HG03469 (cell line): Measurements from ENCODE around the gene FRMPD4.

Experiments used
- ATAC-seq: cut with Tn5 transposase; IDR thresholded peaks from one replicate; pipeline ENCODE4 v1.9.1; 2021; ENCODE audit warnings: mild to moderate bottlenecking, moderate library complexity, moderate number of reproducible peaks; ENCODE audit not compliant: unreplicated experiment

The FRMPD4 gene

DNA sequence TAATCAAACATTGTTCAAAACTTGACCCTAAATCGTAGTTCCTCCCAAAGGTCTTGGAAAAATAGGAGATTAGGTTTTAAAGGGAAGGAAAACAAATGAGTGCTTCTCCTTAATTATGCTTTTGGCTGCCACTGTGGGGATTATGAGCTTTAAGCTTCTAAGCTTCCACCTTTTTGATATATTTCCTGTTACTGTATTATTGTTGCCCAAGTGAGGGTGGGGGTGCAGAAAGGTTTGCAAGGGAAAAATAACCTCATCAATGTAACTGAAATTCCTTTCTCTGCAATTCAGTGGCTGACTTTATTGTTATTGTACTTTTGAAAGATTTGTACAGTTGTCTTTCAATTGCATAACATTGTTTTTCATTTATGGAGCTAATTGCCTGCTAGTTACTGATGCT lies 285.1 kb downstream of the FRMPD4 start:
- ATAC-seq, result no peak

DNA sequence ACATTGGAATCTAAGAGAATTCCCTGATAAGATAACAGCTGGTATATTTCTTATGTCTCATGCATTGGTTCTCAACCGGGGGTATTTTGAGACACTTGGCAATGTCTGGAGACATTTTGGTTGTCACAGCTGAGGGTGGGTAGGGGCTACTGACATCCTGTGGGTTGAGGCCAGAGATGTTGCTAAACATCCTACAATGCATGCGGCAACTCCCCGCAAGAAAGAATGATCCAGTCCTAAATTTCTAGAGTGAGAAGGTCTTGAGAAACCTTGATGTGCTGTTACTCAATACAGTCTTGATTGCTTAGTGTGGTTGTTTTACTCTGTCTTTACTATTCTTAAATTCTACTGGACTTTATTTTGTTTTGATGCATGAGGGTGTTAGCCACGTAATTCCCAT lies 287.2 kb downstream of the FRMPD4 start:
- no peak for ATAC-seq

DNA sequence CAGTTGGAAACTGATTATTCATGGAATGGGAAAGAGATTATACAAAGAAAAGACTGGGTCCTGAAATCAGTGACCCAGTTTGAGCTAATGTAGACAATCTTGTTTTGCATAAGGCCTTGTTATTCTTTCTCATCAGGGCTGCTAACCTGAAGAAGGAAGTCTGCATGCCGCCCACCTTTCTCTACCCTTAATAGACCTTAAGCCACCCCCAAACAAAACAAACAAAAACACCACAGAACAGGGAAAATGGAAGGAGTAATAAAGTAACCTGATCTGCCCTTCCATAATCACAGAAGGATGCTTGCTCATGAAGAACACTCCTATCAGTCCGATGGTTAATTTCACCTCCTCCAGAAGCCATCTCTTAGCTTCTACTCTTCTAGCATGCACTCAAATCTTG lies 288.1 kb downstream of the FRMPD4 start:
- no peak for ATAC-seq

DNA sequence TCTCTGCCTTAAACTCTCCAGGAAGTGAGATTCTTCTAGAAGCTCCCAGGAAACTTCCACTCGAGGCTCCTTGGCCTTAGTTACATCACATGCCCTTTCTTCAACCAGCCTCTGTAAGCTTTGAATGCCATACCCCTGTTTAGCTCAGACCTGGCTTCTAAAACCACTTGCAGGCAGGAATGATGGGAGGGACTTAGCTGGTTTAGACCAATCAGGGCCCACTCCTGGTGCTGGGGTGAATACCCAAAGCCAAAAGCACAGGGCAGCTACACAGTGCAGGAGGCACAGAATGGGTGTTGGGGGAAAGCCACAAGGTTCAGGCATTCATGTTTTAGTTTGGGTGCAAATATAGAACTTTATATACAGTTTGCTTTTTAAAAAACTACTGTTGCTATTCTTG lies 296.2 kb downstream of the FRMPD4 start:
- ATAC-seq, result no peak

DNA sequence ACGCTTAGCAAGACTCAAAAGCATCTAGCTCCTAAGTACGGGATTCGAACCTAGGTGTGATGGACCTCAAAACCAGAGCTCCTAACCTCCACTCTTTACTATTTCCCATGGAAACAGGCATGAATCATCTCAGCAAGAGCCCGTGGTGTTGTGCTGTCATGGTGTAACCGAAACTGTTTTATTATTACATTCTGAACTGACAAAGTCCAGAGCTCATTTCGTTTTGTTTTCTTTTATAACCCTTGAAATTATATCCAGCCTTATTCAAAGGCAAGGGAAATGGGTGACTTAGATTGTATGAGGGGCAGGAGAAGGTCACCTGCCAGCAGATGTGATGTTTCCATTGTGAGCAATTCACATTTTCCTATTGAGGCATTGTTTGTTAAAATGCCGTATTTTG lies 301.1 kb downstream of the FRMPD4 start:
- ATAC-seq, result no peak

DNA sequence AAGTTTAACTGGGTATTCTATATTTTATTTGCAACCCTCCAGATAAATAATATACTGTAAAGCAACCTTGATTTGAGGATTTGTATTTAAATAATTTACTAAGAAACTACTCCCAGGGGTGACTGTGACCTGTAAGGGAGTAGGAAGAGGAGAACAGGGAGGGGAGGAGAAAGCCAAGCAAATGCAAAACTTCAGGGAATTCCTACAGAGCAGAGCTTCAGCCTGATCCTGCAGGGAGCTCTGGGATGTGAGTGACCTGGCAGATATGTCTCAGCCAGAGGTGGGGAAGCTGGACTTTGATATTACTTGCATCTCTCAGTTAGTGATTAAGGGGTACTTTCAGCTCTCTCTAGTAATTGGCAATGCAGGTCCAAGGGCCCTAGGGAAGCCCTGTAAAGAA lies 302.0 kb downstream of the FRMPD4 start:
- no peak for ATAC-seq

DNA sequence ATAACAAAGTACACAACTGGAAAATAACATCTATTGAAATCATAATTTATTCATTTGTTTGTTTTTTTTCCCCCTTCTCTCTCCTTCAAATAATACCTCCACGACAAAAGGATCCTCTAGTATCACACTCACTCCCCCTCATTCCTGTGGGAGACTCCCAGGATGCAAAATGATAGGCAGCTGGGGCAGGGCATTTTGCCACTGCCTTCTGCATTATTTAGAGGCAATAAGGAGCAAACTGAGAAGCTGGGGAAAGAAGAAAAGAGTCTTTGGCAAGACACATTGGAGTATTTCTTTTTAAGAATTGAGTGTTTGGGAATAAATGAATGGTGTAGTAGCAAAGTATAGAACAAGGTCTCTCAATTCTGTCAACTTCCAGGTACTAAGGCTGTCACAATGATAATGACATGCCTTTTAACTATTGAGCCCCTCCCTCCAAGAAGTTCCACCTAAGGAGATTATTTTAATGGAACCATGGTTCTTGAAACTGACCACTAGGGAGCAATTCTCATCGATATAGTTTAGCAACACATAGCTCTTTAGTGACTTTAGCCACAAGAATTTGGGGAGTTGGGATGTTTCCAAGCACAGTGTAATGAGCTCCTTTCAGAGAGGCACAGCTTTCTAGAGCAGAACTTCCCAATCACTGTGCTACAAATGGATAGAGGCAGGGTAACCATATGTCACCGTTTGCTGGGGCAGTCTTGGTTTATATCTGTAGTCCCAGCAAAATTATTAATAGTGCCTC lies 303.3 kb downstream of the FRMPD4 start:
- no peak for ATAC-seq

DNA sequence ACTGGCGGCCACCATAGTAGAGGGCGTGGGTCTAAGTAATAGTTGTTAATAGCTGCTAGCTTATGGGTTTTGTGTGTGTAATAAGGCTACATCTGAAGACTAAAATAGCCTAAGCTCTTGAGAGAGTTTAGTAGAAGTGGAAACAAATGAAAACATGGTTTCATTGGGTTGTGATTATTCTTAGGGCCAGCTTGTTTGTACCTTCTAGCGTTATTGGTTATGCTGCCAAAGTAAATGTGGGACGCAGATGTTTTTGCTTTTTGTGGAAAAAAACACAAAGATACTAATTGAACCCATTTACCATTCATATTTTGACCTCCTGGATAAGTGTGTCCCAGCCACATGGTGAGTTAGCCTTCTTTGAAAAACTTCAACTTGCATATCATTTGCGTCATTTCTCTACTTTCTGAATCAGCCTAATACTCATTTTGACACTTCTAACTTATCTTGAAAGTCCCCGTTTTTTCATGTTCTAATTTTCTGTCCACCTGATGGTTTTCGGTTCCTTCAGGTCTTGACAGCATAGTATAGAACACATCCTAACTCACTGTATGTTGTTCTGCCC lies 305.3 kb downstream of the FRMPD4 start:
- peak; percentile 71 for ATAC-seq

DNA sequence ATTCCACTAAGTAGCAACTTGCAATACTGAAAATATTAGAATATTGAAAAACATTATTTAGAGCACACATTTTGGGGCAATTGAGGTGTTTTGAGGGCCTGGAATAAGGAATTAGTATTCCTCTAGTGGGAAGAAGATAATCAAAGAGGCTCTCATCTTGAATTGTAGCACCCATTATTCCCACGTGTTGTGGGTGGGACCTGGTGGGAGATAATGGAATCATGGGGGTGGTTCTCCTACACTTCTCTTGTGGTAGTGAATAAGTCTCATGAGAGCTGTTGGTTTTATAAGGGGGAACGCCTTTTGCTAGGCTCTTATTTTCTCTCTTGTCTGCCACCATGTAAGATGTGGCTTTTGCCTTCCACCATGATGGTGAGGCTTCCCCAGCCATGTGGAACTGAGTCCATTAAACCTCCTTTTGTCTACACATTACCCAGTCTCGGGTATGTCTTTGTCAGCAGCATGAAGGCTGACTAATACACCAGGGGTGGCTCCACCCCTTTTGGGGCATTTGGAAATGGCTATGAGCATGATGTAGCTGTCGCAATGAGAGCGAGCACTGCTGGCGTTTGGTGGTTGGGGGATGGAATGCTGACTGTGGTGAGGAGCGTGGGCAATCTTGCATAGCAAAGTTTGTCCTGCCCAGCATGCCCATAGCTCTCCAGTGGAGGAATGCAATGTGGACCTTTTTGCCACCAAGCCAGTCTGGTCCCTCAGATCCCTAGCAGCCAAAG lies 308.2 kb downstream of the FRMPD4 start:
- no peak for ATAC-seq

DNA sequence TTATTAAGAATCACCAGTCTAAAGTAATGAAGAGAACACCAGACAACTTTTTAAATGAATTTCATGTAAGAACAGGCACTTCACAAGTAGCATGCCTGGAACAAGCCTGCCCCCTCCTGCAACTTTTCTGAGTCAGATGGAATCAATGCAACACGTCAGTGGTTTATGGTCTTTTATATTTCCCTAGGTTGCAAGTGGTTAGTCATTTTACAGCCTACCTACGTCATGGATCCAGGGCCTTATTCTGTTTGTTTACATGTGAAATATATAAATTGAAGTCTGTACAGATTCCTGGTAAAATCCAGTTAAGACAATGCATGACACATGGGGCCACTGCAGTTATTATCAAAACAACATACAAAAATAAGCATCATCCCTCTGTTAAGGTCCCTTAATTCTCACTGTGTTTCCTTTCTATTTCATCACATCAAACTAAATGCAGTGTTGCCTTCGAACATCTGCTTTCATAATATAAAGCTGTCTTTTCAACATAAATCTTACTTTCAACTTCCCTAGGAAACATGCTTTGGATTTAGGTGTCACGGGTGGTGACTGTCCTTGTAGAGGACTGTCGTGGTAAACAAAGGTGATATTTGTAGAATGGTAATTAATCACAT lies 309.3 kb downstream of the FRMPD4 start:
- no peak for ATAC-seq

DNA sequence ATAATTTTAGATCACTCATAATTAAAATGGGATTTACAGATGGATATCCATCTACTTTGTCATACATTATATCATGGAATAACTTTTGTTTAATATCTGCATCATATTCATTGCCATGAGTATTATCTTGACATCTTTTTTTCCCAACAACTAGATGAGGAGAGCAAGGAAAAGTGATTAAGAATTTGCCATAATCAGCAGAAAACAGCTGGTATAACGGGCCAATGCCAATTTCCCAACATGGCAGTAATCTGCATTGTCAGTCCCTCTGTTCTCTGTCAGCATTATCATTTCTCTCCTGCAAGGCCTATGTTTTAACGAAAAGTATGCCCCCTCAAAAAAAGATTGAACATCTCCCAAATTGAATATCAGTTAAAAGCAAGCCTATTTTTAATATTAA lies 314.0 kb downstream of the FRMPD4 start:
- no peak for ATAC-seq

DNA sequence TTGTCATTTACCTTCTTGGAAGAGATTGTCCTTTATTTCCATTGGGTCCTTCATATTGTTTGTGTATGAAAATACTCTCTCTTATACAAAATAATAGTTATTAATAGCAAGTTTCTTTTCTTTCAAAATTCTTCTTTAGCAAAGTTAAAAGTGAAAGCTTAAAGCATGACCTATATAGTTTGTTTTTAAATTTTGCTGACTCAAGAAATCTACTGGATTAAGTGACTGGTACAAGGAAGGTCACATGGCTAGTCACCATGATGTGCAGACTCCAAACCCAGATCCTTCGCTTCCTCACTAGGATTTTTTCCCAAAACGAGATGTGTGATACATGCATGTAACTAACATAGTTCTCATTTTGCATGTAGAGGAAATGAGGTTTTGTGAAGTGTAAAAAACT lies 322.7 kb downstream of the FRMPD4 start:
- no peak for ATAC-seq

DNA sequence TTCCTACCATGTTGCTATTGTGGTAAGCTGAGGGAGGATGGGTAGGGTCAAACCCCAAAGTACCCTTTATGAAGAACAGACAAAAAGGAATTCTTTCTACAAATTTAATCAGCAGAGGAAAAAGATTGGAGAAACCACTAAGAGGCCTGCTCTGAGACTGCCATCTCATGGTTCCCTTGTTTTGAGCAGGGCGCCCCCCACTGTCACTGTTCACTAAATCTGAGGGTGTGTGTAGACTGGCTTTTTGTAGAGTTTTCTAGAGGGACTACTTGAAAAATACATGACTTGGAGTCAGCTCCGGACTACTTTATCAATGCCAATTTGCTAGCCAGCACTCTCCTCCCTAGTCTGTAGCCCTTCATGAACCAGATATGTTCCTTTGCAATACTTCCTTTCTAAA lies 324.8 kb downstream of the FRMPD4 start:
- no peak for ATAC-seq

DNA sequence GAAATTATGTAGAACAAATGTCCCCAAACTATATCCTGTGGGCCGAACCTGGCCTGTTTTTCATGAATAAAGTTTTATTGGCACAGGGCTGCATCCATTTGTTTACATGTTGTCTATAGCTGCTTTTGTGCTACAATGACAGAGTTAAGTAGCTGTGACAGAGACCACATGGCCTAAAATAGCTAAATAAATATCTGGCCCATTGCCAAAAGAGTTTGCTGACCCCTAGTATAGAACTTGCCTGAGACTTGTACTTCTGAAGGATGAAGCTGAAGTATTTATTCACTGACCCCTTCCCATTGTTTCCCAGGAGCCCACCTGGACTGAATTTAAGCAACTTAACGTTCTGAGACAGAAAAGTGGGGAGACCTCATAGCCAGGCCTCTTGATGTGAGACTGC lies 325.6 kb downstream of the FRMPD4 start:
- no peak for ATAC-seq

DNA sequence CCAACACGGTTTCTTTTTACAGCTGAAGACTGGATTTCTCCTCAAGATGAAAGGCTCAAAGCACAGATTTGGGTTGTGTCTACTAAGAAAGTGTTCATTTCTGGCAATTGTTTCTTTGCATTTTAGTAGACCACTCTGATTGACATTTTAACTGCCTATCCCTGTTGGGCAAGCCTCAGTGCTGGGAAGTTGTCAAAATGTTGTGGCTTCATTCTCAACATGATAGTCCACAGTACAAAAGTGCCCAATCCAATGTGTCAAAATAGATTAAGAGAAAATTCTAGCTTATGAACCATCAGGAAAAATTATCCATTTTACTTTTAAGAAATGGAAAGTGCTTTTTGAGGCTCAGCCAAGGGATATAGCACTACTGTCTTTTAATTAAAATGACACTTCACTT lies 329.0 kb downstream of the FRMPD4 start:
- ATAC-seq, result no peak

DNA sequence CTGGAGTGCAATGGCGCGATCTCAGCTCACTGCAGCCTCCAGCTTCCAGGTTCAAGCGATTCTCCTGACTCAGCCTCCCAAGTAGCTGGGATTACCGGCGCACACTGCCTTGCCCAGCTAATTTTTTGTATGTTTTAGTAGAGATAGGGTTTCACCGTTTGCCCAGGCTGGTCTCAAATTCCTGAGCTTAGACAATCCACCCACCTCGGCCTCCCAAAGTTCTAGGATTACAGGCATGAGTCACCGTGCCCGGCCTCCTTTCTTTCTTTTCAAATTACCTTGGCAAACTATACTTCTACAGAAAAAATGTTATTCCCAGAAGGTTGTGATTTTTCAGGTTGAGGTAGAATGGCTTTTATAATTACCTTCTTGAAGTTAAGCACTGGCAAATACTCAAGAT lies 331.0 kb downstream of the FRMPD4 start:
- no peak for ATAC-seq

DNA sequence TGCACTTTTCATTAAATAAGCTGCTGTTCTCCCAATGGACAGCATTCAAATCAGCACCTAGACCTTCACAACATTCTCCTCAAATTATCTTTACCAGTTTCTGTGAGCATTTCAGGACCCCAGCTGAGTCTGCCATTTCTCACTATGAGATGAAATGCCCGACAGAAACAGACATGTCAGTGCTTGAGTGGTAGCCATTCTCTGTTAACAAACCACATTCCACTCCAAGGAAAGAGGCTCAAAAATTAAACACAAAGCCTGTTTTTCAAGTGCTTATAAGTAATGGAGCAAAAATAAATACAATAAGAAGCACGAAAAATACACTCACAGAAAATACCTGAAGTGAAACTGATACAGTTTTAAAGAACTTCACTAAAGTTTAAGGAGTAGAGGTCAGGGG lies 332.8 kb downstream of the FRMPD4 start:
- no peak for ATAC-seq

DNA sequence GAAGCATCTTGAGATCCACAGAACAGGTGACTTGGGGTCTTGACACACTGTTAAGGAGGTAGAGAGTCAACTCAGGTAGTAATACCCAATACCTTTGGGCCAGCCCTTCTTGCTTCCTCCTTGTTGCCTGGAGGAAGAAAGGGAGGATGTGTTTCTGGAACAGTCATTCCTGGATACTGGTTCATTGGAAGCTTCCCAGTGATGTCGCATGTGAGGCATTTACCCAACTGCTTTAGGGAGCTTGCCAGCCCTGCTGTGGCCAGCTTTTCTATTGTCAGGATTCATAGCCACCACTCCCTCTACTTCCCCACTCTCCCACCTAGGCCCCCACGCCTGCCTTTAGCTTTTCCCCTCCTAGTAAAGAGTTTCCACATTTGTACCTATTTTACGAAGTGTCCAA lies 342.7 kb downstream of the FRMPD4 start:
- ATAC-seq, result no peak

DNA sequence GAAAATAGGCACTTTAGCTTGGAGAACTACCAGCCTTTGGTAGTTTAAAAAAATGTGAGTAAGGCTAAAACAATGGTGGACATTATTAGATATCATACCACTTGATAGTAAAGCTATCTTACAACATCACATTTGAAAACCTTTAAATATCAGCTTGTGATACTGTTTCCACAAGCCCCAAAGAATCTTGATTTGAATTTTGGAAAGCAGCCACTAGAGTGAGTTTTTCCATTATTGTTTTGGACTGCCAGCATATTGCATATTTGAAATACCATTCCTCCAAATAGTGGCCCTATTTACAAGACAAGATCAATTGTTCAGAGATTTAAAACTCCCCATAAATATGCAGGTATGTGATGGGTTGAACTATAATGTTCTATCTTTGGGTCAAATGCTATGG lies 349.9 kb downstream of the FRMPD4 start:
- no peak for ATAC-seq

DNA sequence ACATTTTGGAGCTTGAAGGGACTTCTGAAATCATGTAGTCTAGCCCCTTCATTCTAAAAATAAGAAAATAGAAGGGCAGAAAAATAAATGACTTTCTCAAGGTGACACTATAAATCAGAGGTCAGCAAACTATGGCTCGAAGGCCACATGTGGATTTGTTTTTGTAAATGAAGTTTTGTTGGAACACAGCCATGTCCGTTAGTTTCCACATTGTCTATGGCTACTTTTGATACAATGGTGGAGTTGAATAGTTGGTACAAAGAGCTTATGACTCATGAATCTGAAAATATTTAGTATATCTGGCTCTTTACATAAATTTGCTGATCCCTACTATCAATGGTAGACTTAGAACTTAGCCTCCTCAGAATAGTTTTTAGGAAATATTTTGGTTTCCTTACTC lies 350.5 kb downstream of the FRMPD4 start:
- no peak for ATAC-seq

DNA sequence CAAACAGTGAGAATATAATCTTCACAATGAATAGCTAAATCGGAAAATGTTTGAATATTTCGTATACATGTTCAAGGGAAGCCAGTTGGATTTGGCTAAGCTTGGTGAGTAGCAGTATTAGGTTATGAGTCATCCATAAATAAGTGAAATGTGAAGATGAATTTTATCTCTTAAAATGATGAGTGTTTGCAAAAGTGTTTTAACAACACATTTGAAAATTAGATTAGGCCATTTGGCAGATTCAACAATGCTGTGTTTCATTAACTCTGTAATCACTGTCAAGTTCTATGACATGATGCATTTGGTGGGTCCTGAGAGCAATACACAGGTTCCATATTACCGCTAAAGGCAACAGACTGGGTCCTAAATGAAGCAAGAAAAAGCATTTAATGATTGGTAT lies 351.1 kb downstream of the FRMPD4 start:
- no peak for ATAC-seq
